ENCODE measurements around the gene MAP3K3.
"Not testable (repeated sequence)": the region's sequence is repeated elsewhere in the genome, so short reads cannot be mapped to it uniquely, and the experiment has no call there.

The MAP3K3 gene

DNA sequence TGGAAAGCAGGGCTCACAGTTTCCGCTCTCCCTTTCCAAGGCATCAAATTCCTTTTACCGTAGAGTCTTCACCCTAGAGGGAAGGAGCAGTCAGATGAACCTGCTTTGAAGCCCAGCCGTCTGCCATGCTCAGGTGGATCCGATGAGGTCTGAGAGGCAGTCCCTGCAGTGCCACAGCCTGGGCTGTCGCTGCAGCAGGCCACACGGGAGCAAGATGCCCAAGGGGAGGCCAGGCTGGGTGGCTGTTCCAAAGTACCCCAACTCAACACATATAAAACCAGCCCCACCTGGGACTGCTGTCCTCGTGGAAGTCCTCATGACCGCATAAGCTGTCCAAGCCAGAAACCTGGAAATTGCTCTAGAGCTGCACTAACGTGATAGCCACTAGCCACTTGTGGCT is 82.6 kb downstream of the MAP3K3 start:
- DNase-seq (ENCODE audit: low read depth, low spot score): no peak

- no peak for DNase-seq (ENCODE audit: low read depth, low spot score)
Measured at GRCh38 chr17:63705657-63706056, 83.4 kb downstream of the MAP3K3 start.

GRCh38 chr17:63706336-63707082 is 84.3 kb downstream of the MAP3K3 start:
- no peak for DNase-seq (ENCODE audit: low read depth, low spot score)

- no peak for DNase-seq (ENCODE audit: low read depth, low spot score)
Measured at GRCh38 chr17:63707151-63707550, 84.9 kb downstream of the MAP3K3 start.

- DNase-seq (ENCODE audit: low read depth, low spot score): no peak
Measured at GRCh38 chr17:63709110-63709509, 86.9 kb downstream of the MAP3K3 start.

- DNase-seq (ENCODE audit: low read depth, low spot score): no peak
Measured at GRCh38 chr17:63714550-63715277, 92.5 kb downstream of the MAP3K3 start.

GRCh38 chr17:63716426-63716825 is 94.2 kb downstream of the MAP3K3 start:
- DNase-seq (ENCODE audit: low read depth, low spot score): no peak

- no peak for DNase-seq (ENCODE audit: low read depth, low spot score)
Measured at GRCh38 chr17:63718988-63719387, 96.8 kb downstream of the MAP3K3 start.

DNA sequence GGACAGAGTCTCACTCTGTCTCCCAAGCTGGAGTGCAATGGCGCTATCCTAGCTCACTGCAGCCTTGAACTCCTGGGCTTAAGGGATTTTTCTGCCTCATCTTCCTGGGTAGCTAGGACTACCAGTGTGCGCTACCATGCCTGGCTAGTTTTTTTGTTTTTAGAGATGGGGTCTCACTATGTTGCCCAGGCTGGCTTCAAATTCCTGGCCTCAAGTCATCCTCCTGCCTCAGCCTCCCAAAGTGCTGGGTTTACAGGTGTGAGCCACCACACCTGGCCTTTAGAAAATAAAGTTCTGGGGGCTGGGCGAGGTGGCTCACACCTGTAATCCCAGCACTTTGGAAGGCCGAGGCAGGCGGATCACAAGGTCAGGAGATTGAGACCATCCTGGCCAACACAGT is 98.0 kb downstream of the MAP3K3 start:
- DNase-seq (ENCODE audit: low read depth, low spot score): not testable (repeated sequence)

GRCh38 chr17:63722403-63722802 is 100.2 kb downstream of the MAP3K3 start:
- no peak for DNase-seq (ENCODE audit: low read depth, low spot score)

DNA sequence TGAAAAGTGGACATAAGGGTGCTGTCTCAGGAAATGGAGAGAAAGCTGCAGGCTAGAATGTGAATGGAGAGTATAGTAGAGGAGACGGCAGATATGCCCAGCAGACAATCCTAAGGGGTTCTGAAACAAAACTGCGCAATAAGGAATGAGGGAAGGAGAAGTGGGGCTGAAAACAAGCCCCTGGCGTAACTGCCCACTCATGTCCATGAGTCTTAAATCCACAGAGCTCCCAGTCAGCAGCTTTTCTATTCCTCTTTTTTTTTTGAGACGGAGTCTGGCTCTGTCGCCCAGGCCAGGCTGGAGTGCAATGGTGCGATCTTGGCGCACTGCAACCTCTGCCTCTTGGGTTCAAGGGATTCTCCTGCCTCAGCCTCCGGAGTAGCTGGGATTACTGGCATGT is 113.5 kb downstream of the MAP3K3 start:
- no peak for DNase-seq (ENCODE audit: low read depth, low spot score)

DNA sequence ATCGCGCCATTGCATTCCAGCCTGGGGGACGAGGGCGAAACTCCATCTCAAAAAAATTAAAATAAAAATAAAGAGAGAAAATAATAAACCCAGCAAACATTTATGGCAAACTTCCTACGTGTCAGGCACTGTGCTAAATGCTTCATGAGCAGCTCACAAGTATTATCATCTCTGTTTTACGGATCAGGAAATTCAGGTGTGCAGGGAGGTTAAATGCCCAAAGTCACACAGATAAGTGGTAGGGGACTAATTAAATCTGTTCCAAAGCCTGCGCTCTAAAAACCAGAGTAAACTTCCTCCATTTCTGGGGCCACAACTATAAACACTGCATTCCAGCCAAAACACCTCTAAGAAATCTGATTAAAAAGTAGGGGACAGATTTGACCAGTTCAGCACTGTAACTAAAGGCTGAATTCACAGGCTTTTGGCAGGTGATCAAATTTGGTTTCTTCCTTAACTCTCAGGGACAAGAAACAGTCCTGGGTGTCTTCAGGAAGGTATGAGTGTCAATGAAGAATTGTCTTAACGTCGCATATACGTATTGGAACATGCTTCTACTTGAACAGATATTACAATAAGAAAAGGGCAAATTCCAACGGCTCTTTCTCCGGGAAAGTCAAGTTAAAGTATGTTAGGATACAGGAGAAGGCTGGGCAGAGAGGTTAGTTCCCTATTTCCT is 118.4 kb downstream of the MAP3K3 start:
- no peak for DNase-seq (ENCODE audit: low read depth, low spot score)

DNA sequence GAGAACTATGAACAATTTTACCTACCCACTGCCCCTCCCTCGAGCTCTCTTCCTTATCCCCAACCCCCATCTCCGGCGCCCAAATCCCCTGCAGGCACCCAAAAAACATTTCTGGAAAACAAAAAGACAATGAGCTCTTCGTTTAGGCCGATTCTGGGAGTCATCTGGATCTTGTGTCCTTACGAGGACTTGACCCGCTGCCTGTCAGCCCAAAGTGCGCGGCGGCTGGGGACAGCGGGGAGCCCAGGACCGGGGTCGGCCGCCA is 118.9 kb downstream of the MAP3K3 start:
- DNase-seq (ENCODE audit: low read depth, low spot score): no peak

GRCh38 chr17:63741408-63742173 is 119.4 kb downstream of the MAP3K3 start, which contains the start of gene STRADA:
STRADA (minus strand) TSS chr17:63741799; CDS start chr17:63728369, 13,430 bp downstream.
- DNase-seq (ENCODE audit: low read depth, low spot score): peak; percentile 97

Data from activated CD4-positive, CD25-positive, alpha-beta regulatory T cell treated with anti-CD3 and anti-CD28 coated beads, Interleukin-2, amount 50 U/mL, for 16 hours (primary cell).